ENCODE data around the gene PLB1. TPM values are rescaled to one million over a fixed set of nuclear protein-coding genes. Genes with fewer than 3 reads are reported as not detected.

PLB1 gene
- polyA plus RNA-seq, 3 donors: 20.2 to 35.8 (median 23.9) TPM

GRCh38 chr2:28449488-28450395 is 46.1 kb upstream of the PLB1 start:
- H3K4me3 ChIP-seq (replicated peaks in 1 of 3; ENCODE audit: low read depth in 2 of 3, low read length in 3 of 3): peak overlapping the region in 1 of 3 experiments; percentile 50
- H3K9me3 ChIP-seq (replicated peaks in 1 of 2; ENCODE audit: control insufficient read depth in 1 of 2, insufficient read depth in 1 of 2, low read length in 2 of 2): no peaks in the 10 kb centered on the region
- Mint-ChIP-seq H3K27ac (peak overlapping the region; percentile 97 to 99 (median 99)), H3K27me3 (ENCODE audit: low read depth in 3 of 3) (peaks cover 0 to 2% (median 0%) of the 10 kb centered on the region in 3 donors), H3K4me1 (peaks cover 69% of the 10 kb centered on the region), H3K36me3 (peaks cover 2 to 4% of the 10 kb centered on the region in 2 donors), H3K9me3 (no peaks in the 10 kb centered on the region), H3K4me3 (peak overlapping the region; percentile 49 to 67)
- no peaks in the 10 kb centered on the region for H4K20me1 ChIP-seq (ENCODE audit: insufficient read depth, low read length)
- H3K27me3 ChIP-seq (ENCODE audit: control insufficient read depth in 2 of 2, insufficient read depth in 2 of 2, low read length in 2 of 2): no peaks in the 10 kb centered on the region
- H3K79me2 ChIP-seq (ENCODE audit: insufficient read depth, low read length): no peaks in the 10 kb centered on the region
- 28% methylated on average over 15 of the region's 17 CpGs for WGBS (ENCODE audit: insufficient coverage)
- no peak for TF ChIP-seq CTCF (IDR thresholded peaks at IDR 0.05)
- H3K27ac ChIP-seq (ENCODE audit: low read depth in 1 of 2, low read length in 2 of 2): peak overlapping the region; percentile 98 to 99
- peaks cover 52 to 67% of the 10 kb centered on the region in 2 donors for H3K4me1 ChIP-seq (ENCODE audit: control insufficient read depth in 1 of 2, insufficient read depth in 2 of 2, low read length in 2 of 2)
- DNase-seq: peak; percentile 84 to 91 (median 89)
- peak overlapping the region; percentile 63 for H3K4me2 ChIP-seq (replicated peaks; ENCODE audit: extremely low read depth, low read length, poor library complexity, severe bottlenecking)
- intact Hi-C loops (cut with micrococcal nuclease): loop anchor here (5.0 to 10.0 kb wide), 4 partner anchors 37 to 747 kb away; no protein-coding TSS in a partner anchor
- H3K9ac ChIP-seq (ENCODE audit: insufficient read depth, low read length, poor library complexity, severe bottlenecking): peak overlapping the region; percentile 74
- no peak overlapping the region for H2AFZ ChIP-seq (ENCODE audit: insufficient read depth, low read depth, low read length, poor library complexity, severe bottlenecking)
- H3K36me3 ChIP-seq (replicated peaks in 1 of 2; ENCODE audit: control insufficient read depth in 1 of 2, insufficient read depth in 2 of 2, low read length in 2 of 2): no peaks in the 10 kb centered on the region

GRCh38 chr2:28450901-28451565 is 44.8 kb upstream of the PLB1 start:
- H3K27ac Mint-ChIP-seq: peak overlapping the region in 5 of 7 donors; percentile 3 to 99 (median 98)
- 94% methylated on average over 11 of the region's 15 CpGs for WGBS (ENCODE audit: insufficient coverage)
- Histone ChIP-seq H4K20me1 (ENCODE audit: insufficient read depth, low read length) (no peaks in the 10 kb centered on the region), H2AFZ (ENCODE audit: insufficient read depth, low read depth, low read length, poor library complexity, severe bottlenecking) (no peak overlapping the region), H3K4me1 (ENCODE audit: control insufficient read depth in 1 of 2, insufficient read depth in 2 of 2, low read length in 2 of 2) (peaks cover 42 to 54% of the 10 kb centered on the region in 2 donors), H3K36me3 (replicated peaks in 1 of 2; ENCODE audit: control insufficient read depth in 1 of 2, insufficient read depth in 2 of 2, low read length in 2 of 2) (no peaks in the 10 kb centered on the region), H3K79me2 (ENCODE audit: insufficient read depth, low read length) (no peaks in the 10 kb centered on the region), H3K27ac (ENCODE audit: low read depth in 1 of 2, low read length in 2 of 2) (no peak overlapping the region), H3K4me2 (replicated peaks; ENCODE audit: extremely low read depth, low read length, poor library complexity, severe bottlenecking) (no peak overlapping the region), H3K27me3 (ENCODE audit: control insufficient read depth in 2 of 2, insufficient read depth in 2 of 2, low read length in 2 of 2) (no peaks in the 10 kb centered on the region), H3K9me3 (replicated peaks in 1 of 2; ENCODE audit: control insufficient read depth in 1 of 2, insufficient read depth in 1 of 2, low read length in 2 of 2) (no peaks in the 10 kb centered on the region), H3K9ac (ENCODE audit: insufficient read depth, low read length, poor library complexity, severe bottlenecking) (no peak overlapping the region), H3K4me3 (replicated peaks in 1 of 3; ENCODE audit: low read depth in 2 of 3, low read length in 3 of 3) (no peak overlapping the region)
- no peak for TF ChIP-seq CTCF (IDR thresholded peaks at IDR 0.05)
- no peaks in the 10 kb centered on the region for H3K9me3 Mint-ChIP-seq
- peaks cover 0 to 4% (median 2%) of the 10 kb centered on the region in 3 donors for H3K27me3 Mint-ChIP-seq (ENCODE audit: low read depth in 3 of 3)
- peaks cover 56% of the 10 kb centered on the region for H3K4me1 Mint-ChIP-seq
- intact Hi-C loops (cut with micrococcal nuclease): loop anchor here (5.0 to 10.0 kb wide), 3 partner anchors 39 to 749 kb away; no protein-coding TSS in a partner anchor
- peaks cover 2 to 4% of the 10 kb centered on the region in 2 donors for H3K36me3 Mint-ChIP-seq
- H3K4me3 Mint-ChIP-seq: no peak overlapping the region
- DNase-seq: no peak
